ENCODE results near the gene POU2AF3.

DNA sequence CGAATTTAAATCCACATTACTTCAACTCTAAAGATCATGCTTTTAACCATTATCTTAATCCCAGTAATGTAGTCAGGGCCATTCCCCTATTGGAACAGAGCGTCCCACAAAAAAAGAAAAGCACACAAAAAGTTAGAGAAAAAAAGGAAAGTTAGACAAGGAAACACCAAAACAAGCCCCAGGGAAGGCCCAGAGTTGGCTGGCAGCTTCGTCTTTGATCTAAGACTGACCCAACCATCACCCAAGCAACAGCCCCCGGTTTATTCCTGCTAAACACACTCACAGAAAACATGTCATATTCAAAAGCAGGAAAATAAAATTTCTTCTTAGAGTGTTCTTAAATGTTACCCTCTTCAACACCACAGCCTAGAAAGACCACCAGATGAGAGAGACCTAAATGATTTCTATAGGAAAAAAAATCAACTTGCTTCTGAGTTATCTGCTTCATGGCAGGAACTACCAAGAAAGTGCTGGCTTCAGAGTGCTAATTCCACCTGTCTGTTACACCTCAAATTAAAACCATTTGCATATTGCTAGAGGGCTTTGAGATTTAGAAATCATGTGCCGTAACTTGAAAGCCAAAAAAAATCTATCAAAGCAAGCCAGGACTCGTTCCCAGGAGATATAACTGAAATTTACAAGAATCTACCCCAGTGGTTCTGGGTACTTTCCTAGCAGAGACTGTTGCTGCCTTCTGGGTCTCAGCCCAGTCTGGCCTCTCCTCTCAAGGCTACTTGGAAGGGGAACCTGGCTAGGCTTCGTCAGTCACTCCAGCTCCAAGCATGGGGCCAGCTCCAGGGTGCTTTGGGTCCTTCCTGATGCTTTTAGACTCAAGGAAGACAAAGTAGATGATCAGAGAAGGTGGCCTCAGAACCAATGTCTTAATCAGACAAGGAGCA, 31.2 kb downstream of the POU2AF3 start:
- no peak for TF ChIP-seq YY1 (IDR thresholded peaks at IDR 0.05; ENCODE audit: insufficient read depth, insufficient read length)
- no peak for TF ChIP-seq ZNF274 (IDR thresholded peaks at IDR 0.05; ENCODE audit: low read depth, low read length)
- no peak for TF ChIP-seq SUZ12 (IDR thresholded peaks at IDR 0.05; ENCODE audit: extremely low read depth, insufficient read depth, insufficient read length)
